ENCODE results near the gene HTRA3. TPM values are rescaled to one million over a fixed set of nuclear protein-coding genes. Genes with fewer than 3 reads are reported as not detected.

The HTRA3 gene
- total RNA-seq, 4 donors from 2014 or later, result 22.8 to 65.3 (median 29.5) TPM

DNA sequence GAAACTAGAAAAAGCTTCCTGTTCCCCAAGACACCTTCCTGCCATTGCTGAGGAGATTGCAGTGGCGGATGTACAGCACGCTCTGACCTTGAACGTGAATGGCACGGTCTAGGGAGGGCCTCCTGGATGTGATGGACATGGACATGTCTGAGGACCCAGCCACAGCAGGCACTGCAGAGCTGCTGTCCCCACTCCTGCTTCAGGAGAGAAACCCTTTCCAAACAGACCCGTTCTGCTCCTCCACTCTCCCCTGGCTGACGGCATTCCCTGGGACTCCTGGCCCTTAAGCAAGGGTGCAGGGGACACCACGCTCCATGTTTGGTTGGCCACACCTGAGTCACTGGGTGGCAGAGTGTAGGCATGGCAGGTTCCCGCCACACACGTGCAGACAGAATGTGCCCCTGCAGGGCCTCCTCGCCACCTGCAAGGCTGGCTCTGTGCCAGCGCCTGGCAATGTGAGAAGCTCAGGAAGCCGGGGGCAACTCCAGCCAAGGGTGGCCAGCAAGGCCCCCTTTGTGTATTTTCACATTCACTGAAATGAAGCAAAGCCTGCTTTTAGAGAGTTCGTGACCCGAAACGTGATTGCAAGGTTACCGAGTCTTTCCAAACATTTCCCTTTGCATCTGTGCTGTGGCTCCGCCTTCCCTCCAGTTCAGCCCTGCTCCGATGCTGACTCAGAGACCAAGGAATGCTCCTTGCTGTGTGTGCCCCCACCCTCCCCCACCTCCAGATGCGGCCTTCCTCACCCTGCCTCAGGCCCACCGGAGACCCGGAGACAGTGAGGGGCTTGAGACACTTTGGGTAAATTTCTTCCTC is 46.1 kb downstream of the HTRA3 start:
- Histone ChIP-seq H3K27ac (peak overlapping the region; percentile 48 to 53), H3K9me3 (no peaks in the 10 kb centered on the region), H3K4me3 (no peak overlapping the region), H3K36me3 (no peaks in the 10 kb centered on the region), H3K4me1 (peaks cover 0 to 4% of the 10 kb centered on the region in 2 donors), H3K27me3 (no peaks in the 10 kb centered on the region)
- peak; percentile 67 to 73 for DNase-seq
- intact Hi-C loops (cut with DNase I; ENCODE audit: low total_unique reads), result no loop called here
- TF ChIP-seq POLR2A (IDR thresholded peaks at IDR 0.05), result no peak
- TF ChIP-seq, protein P1, sequence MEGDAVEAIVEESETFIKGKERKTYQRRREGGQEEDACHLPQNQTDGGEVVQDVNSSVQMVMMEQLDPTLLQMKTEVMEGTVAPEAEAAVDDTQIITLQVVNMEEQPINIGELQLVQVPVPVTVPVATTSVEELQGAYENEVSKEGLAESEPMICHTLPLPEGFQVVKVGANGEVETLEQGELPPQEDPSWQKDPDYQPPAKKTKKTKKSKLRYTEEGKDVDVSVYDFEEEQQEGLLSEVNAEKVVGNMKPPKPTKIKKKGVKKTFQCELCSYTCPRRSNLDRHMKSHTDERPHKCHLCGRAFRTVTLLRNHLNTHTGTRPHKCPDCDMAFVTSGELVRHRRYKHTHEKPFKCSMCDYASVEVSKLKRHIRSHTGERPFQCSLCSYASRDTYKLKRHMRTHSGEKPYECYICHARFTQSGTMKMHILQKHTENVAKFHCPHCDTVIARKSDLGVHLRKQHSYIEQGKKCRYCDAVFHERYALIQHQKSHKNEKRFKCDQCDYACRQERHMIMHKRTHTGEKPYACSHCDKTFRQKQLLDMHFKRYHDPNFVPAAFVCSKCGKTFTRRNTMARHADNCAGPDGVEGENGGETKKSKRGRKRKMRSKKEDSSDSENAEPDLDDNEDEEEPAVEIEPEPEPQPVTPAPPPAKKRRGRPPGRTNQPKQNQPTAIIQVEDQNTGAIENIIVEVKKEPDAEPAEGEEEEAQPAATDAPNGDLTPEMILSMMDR (IDR thresholded peaks at IDR 0.05), result no peak

DNA sequence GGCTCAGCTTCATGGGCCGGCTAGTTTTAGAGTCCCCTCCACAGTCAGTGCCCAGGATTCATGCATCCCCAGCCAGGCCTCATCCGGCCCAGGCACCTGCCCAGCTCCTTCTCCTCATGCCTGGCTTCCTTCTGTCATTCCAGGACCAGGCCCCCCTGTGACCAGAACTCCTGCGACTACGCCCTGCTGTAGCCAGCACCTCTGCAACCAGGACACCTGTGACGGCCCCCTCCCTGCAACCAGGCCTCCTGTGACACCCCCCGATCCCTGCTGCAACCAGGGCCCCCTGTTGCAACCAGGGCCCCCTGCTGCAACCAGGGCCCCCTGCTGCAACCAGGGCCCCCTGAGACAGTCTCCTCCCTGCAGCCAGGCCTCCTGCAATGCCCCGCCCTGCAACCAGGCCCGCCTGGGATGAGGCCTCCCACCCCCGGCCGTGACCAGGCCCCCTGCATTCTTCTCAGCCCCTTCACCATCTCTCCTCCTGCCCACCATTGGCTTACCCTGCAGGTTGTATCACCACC is 46.8 kb downstream of the HTRA3 start:
- intact Hi-C loops (cut with DNase I; ENCODE audit: low total_unique reads), result no loop called here
- H3K27ac ChIP-seq, result peak overlapping the region; percentile 48 to 53
- no peaks in the 10 kb centered on the region for H3K9me3 ChIP-seq
- no peaks in the 10 kb centered on the region for H3K27me3 ChIP-seq
- peaks cover 0 to 4% of the 10 kb centered on the region in 2 donors for H3K4me1 ChIP-seq
- TF ChIP-seq, protein P1 (IDR thresholded peaks at IDR 0.05), result no peak
- TF ChIP-seq POLR2A (IDR thresholded peaks at IDR 0.05), result no peak
- H3K4me3 ChIP-seq, result no peak overlapping the region
- no peaks in the 10 kb centered on the region for H3K36me3 ChIP-seq
- peak in 1 of 2 donors; percentile 17 for DNase-seq

DNA sequence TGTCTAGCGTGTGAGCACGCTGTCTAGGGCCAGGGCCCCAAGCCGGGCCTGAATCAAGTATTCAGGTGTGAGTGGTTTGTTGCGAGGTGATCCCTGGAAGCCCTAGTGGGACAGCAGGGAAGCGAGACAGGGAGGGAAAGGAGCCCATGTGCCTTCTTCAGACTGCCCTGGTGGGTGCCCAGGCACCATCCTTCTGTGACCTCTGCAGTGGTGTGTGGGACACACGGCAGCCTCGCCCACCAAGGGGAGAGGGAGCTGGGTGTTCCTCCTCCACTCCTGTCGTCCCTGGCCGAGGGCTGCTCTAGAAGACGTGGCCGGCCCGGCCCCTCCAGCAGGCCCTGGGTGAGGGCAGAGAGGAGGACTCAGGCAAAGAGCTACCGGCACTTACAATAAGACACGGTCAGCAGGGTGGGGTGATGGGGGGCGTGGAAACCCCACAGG is 47.4 kb downstream of the HTRA3 start:
- no peaks in the 10 kb centered on the region for H3K9me3 ChIP-seq
- intact Hi-C loops (cut with DNase I; ENCODE audit: low total_unique reads), result no loop called here
- TF ChIP-seq, protein P1 (IDR thresholded peaks at IDR 0.05), result no peak
- no peak for TF ChIP-seq POLR2A (IDR thresholded peaks at IDR 0.05)
- peak in 1 of 2 donors; percentile 13 for DNase-seq
- no peaks in the 10 kb centered on the region for H3K36me3 ChIP-seq
- H3K4me3 ChIP-seq, result no peak overlapping the region
- H3K27me3 ChIP-seq, result no peaks in the 10 kb centered on the region
- H3K27ac ChIP-seq, result peak overlapping the region; percentile 48 to 53
- H3K4me1 ChIP-seq, result peaks cover 0 to 4% of the 10 kb centered on the region in 2 donors

DNA sequence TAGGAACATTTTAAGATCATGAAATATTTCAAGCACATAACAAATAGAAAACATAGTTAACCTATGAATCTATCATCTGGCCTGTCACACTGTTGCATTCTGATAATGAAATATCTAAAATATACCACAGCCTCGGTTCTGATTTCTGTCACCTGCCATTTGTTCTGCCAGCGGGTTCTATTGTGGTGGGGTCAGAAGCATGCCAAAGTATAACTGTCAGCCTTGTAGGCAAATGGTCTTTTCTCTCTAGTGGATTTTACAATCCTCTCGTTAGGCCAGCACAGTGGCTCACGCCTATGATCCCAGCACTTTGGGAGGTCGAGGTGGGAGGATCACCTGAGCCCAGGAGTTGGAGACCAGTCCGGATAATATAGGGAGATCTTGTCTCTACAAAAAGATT is 47.9 kb downstream of the HTRA3 start:
- Histone ChIP-seq H3K9me3 (no peaks in the 10 kb centered on the region), H3K4me1 (peaks cover 0 to 4% of the 10 kb centered on the region in 2 donors)
- no peak for DNase-seq

More for the DNA sequence above, 47.9 kb downstream of the HTRA3 start:
- Histone ChIP-seq H3K27me3 (no peaks in the 10 kb centered on the region), H3K4me3 (no peak overlapping the region), H3K27ac (peak overlapping the region in 1 of 2 donors; percentile 53), H3K36me3 (no peaks in the 10 kb centered on the region)
- intact Hi-C loops (cut with DNase I; ENCODE audit: low total_unique reads), result no loop called here
- TF ChIP-seq, protein P1 (IDR thresholded peaks at IDR 0.05), result no peak
- no peak for TF ChIP-seq POLR2A (IDR thresholded peaks at IDR 0.05)

Data from uterus (tissue), 4 donors.